Astrocyte of the cerebellum (primary cell): ENCODE results near the gene PRSS36.
"Not testable (repeated sequence)": the region's sequence is repeated elsewhere in the genome, so short reads cannot be mapped to it uniquely, and the experiment has no call there.

Source experiments
- DNase-seq: peaks from one replicate; pipeline ENCODE4 v3.0.0-alpha.2; 2011; ENCODE audit warnings: low read depth
- H3K4me3 ChIP-seq: 2 replicates; pipeline ENCODE4 v1.5.1; 2011; ENCODE audit warnings: mild to moderate bottlenecking, low read depth, low read length, moderate library complexity
- in situ Hi-C: cut with HindIII; loops from 2 replicates; pipeline ENCODE4 v1.10.0; 2017; ENCODE audit warnings: low sequenced_read_pairs
- TF ChIP-seq, protein P1 (sequence below): IDR thresholded peaks from 2 replicates; pipeline ENCODE4 v1.5.1; 2012; ENCODE audit warnings: low read length, low read depth, moderate library complexity, mild to moderate bottlenecking; ENCODE audit errors: missing control alignments

PRSS36 gene

DNA sequence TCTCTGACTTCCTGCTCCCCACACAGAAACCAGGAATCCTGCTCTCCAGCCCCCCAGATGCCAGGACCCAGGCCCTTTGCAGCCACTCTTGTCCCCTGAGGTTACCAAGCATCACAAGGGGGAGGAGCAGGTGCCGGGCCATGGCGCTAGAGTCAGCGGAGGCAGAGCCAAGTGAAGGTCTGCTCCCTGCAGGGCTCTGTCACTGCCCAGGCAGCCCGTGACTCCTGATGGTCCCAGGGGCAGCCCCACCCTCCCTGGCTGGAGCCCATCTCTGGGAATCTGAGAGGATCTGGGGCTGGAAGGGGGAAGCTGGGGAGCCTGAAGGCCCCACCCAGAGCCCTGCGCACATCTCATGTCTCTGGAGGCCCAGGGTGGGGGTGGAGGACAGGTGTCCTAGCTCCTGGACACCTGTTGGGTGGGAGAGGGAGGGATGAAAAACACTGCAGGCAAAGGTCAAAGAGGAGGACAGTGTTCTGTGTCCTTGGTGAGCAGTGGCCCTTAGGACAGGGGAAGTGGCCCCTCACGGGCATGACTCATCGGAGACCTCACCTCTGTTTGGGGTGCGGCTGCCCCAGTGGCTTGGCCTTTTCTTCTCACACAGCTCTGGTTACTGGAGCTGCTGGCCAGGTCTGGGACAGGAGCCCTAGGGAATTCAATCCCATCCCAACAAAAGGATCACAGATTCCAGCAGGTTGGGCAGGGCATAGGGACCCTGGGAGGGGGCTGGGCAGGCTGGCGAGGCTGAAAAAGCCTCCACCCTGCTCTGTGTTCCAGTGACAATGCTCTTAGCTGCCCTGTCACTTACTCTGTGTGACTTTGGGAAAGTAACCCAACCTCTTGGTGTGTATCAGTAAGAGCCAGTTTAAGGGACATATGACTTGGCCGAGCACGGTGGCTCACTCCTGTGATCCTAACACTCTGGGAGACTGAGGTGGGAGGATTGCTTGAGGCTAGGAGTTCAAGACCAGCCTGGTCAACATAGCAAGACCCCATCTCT is at the start of gene PRSS36:
Gene PRSS36 (minus strand): TSS at position 173 of the 997 bp plus-strand sequence. CDS start 31 bp downstream, at position 142.
- TF ChIP-seq, protein P1, sequence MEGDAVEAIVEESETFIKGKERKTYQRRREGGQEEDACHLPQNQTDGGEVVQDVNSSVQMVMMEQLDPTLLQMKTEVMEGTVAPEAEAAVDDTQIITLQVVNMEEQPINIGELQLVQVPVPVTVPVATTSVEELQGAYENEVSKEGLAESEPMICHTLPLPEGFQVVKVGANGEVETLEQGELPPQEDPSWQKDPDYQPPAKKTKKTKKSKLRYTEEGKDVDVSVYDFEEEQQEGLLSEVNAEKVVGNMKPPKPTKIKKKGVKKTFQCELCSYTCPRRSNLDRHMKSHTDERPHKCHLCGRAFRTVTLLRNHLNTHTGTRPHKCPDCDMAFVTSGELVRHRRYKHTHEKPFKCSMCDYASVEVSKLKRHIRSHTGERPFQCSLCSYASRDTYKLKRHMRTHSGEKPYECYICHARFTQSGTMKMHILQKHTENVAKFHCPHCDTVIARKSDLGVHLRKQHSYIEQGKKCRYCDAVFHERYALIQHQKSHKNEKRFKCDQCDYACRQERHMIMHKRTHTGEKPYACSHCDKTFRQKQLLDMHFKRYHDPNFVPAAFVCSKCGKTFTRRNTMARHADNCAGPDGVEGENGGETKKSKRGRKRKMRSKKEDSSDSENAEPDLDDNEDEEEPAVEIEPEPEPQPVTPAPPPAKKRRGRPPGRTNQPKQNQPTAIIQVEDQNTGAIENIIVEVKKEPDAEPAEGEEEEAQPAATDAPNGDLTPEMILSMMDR: no peak
- in situ Hi-C loops: no loop called here
- DNase-seq: no peak
- H3K4me3 ChIP-seq: no peak within 1 kb of the TSS

DNA sequence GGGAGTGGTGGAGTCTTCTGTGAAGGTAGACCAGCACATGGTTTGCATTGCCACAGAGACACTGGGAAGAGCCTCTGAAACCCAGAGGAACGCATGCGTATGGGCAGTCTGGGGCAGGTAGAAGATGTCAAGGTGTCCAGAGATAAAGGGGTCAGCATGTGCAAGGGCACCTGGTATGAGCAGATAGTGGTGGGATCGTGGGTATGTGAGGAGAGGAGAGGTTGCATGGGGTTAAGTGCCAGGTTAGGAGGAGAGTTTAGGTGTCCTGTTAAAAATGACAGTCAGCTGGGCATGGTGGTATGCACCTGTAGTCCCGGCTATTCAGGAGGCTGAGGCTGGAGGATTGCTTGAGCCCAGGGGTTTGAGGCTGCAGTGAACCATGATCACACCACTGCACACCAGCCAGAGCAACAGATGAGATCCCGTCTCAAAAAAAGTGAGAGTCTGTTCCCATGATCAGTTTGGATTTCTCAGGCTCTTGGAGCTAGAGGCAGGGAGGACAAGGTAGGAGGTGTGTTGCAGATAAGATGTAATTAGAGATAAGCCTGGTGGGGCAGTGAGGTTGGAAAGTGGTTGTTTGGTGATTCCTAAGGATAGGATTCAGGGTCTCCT is 49.7 kb upstream of the PRSS36 start:
- no peak overlapping the region for H3K4me3 ChIP-seq
- DNase-seq: no peak
- TF ChIP-seq, protein P1: no peak
- in situ Hi-C loops: loop anchor here (10.0 kb wide), 1 partner anchor 255 kb away; the partner anchor contains the start of gene ARMC5

- TF ChIP-seq, protein P1: no peak
Measured at GRCh38 chr16:31198207-31198882, 48.5 kb upstream of the PRSS36 start.

DNA sequence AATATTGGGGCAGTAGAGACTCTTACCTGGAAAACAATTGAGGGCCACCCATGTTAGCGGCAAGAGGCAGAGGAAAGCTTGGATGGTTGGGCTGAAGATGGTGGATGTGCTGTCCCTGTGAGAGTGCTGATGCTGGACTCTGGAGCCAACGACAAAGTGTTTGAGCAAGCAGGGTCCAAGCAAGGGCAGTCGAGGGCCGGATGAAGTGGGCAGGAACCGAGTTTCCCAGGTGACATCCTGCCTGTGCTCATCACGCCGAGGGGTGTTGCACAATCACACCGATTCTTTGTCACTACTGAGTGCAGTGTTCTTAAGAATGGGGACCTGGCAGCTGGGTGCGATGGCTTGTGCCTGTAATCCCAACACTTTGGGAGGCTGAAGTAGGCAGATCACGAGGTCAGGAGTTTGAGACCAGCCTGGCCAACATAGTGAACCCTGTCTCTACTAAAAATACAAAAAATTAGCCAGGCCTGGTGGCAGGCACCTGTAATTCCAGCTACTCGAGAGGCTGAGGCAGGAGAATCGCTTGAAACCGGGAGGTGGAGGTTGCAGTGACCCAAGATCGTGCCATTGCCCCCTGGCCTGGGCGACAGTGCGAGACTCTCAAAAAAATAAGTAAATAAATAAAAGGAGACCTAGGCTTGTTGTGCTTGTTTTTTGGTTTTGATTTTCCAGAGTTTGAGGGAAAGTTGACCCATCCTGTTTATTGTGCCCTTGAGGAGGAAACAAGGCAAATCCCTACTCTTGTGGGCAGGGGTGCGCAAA is 46.6 kb upstream of the PRSS36 start:
- in situ Hi-C loops: loop anchor here (10.0 kb wide), 1 partner anchor 258 kb away; the partner anchor contains the start of gene ARMC5
- DNase-seq: no peak
- no peak overlapping the region for H3K4me3 ChIP-seq
- TF ChIP-seq, protein P1: no peak

More at GRCh38 chr16:31198207-31198882, 48.5 kb upstream of the PRSS36 start:
- no peak for DNase-seq
- in situ Hi-C loops: loop anchor here (10.0 kb wide), 1 partner anchor 256 kb away; the partner anchor contains the start of gene ARMC5
- H3K4me3 ChIP-seq: no peak overlapping the region

GRCh38 chr16:31195861-31196260 is 46.0 kb upstream of the PRSS36 start:
- DNase-seq, H3K4me3 ChIP-seq: not testable (repeated sequence)
- in situ Hi-C loops: loop anchor here (10.0 kb wide), 1 partner anchor 259 kb away; the partner anchor contains the start of gene ARMC5

DNA sequence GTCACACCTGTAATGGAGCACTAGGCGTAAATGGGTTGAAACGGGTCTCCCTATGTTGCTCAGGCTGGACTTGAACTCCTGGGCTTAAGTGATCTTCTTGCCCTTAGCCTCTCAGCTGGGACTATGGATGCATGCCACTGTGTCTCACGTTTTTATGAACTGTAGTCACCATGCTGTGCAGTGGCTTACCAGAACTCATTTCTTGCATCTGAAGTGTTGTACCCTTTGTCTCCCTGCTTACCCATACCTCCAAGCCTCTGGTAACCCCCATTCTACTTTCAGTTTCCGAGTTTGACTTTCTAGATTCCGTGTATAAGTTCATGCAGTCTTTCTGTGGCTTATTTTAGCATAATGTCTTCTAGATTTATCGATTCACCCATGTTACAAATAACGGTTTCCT is 45.0 kb upstream of the PRSS36 start:
- no peak overlapping the region for H3K4me3 ChIP-seq
- TF ChIP-seq, protein P1: no peak
- in situ Hi-C loops: loop anchor here (10.0 kb wide), 1 partner anchor 260 kb away; the partner anchor contains the start of gene ARMC5
- no peak for DNase-seq
